Measurements from ENCODE around the gene DYSF.

The DYSF gene

GRCh38 chr2:71714601-71715240 is 261.4 kb downstream of the DYSF start:
- no peak for TF ChIP-seq CTCF (IDR thresholded peaks at IDR 0.05; ENCODE audit: borderline replicate concordance, control extremely low read depth, extremely low read depth, insufficient read depth, missing control alignments)
- in situ Hi-C loops (cut with MboI; ENCODE audit: low sequenced_read_pairs, unreplicated experiment) = no loop called here
- DNase-seq (ENCODE audit: low spot score) = no peak

- TF ChIP-seq CTCF (IDR thresholded peaks at IDR 0.05; ENCODE audit: borderline replicate concordance, control extremely low read depth, extremely low read depth, insufficient read depth, missing control alignments) = no peak
- no peak for DNase-seq (ENCODE audit: low spot score)
- in situ Hi-C loops (cut with MboI; ENCODE audit: low sequenced_read_pairs, unreplicated experiment) = no loop called here
Observed at GRCh38 chr2:71715241-71715750, 261.9 kb downstream of the DYSF start.

GRCh38 chr2:71715951-71716696 is 262.8 kb downstream of the DYSF start:
- in situ Hi-C loops (cut with MboI; ENCODE audit: low sequenced_read_pairs, unreplicated experiment) = no loop called here
- no peak for TF ChIP-seq CTCF (IDR thresholded peaks at IDR 0.05; ENCODE audit: borderline replicate concordance, control extremely low read depth, extremely low read depth, insufficient read depth, missing control alignments)
- DNase-seq (ENCODE audit: low spot score) = no peak

- in situ Hi-C loops (cut with MboI; ENCODE audit: low sequenced_read_pairs, unreplicated experiment) = no loop called here
- TF ChIP-seq CTCF (IDR thresholded peaks at IDR 0.05; ENCODE audit: borderline replicate concordance, control extremely low read depth, extremely low read depth, insufficient read depth, missing control alignments) = no peak
- no peak for DNase-seq (ENCODE audit: low spot score)
Observed at GRCh38 chr2:71716697-71717624, 263.6 kb downstream of the DYSF start.

GRCh38 chr2:71718686-71719085 is 265.3 kb downstream of the DYSF start:
- no peak for TF ChIP-seq CTCF (IDR thresholded peaks at IDR 0.05; ENCODE audit: borderline replicate concordance, control extremely low read depth, extremely low read depth, insufficient read depth, missing control alignments)
- in situ Hi-C loops (cut with MboI; ENCODE audit: low sequenced_read_pairs, unreplicated experiment) = no loop called here
- DNase-seq (ENCODE audit: low spot score) = no peak

All from GM13976 (cell line).